ENCODE data around the gene FKBP11.
A peak's percentile ranks its signal among the peaks of the same experiment; 100 is the strongest.

Gene FKBP11

GRCh38 chr12:48954841-48955501, 29.7 kb upstream of the FKBP11 start:
- no peak overlapping the region for H3K27ac ChIP-seq (ENCODE audit: low read length)
- peak overlapping the region in 1 of 2 donors; percentile 95 for H3K4me3 ChIP-seq (ENCODE audit: low read length in 2 of 2)

GRCh38 chr12:48954061-48954460, 28.8 kb upstream of the FKBP11 start:
- Histone ChIP-seq H3K9me3 (ENCODE audit: control insufficient read depth in 2 of 2, low read length in 2 of 2) (no peaks in the 10 kb centered on the region), H3K9ac (ENCODE audit: low read length in 2 of 2) (no peak overlapping the region), H3K4me1 (ENCODE audit: control insufficient read depth, insufficient read depth, low read length) (peaks cover 14% of the 10 kb centered on the region), H3K27me3 (ENCODE audit: control insufficient read depth in 1 of 2, insufficient read depth in 2 of 2, low read length in 2 of 2) (no peaks in the 10 kb centered on the region), H3K4me3 (ENCODE audit: low read length in 2 of 2) (no peak overlapping the region), H3K27ac (ENCODE audit: low read length) (no peak overlapping the region), H3K36me3 (ENCODE audit: control insufficient read depth in 2 of 2, insufficient read depth in 2 of 2, low read length in 2 of 2) (peaks cover 4 to 7% of the 10 kb centered on the region in 2 donors)

More at GRCh38 chr12:48954841-48955501, 29.7 kb upstream of the FKBP11 start:
- H3K9ac ChIP-seq (ENCODE audit: low read length in 2 of 2), result no peak overlapping the region
- H3K36me3 ChIP-seq (ENCODE audit: control insufficient read depth in 2 of 2, insufficient read depth in 2 of 2, low read length in 2 of 2), result peaks cover 4 to 7% of the 10 kb centered on the region in 2 donors
- H3K4me1 ChIP-seq (ENCODE audit: control insufficient read depth, insufficient read depth, low read length), result peaks cover 14% of the 10 kb centered on the region
- no peaks in the 10 kb centered on the region for H3K27me3 ChIP-seq (ENCODE audit: control insufficient read depth in 1 of 2, insufficient read depth in 2 of 2, low read length in 2 of 2)
- H3K9me3 ChIP-seq (ENCODE audit: control insufficient read depth in 2 of 2, low read length in 2 of 2), result no peaks in the 10 kb centered on the region

- H3K36me3 ChIP-seq (ENCODE audit: control insufficient read depth in 2 of 2, insufficient read depth in 2 of 2, low read length in 2 of 2), result peaks cover 4 to 7% of the 10 kb centered on the region in 2 donors
- no peak overlapping the region for H3K4me3 ChIP-seq (ENCODE audit: low read length in 2 of 2)
- H3K27me3 ChIP-seq (ENCODE audit: control insufficient read depth in 1 of 2, insufficient read depth in 2 of 2, low read length in 2 of 2), result no peaks in the 10 kb centered on the region
- no peaks in the 10 kb centered on the region for H3K9me3 ChIP-seq (ENCODE audit: control insufficient read depth in 2 of 2, low read length in 2 of 2)
- H3K9ac ChIP-seq (ENCODE audit: low read length in 2 of 2), result no peak overlapping the region
- no peak overlapping the region for H3K27ac ChIP-seq (ENCODE audit: low read length)
- H3K4me1 ChIP-seq (ENCODE audit: control insufficient read depth, insufficient read depth, low read length), result peaks cover 9% of the 10 kb centered on the region
These were observed 27.4 kb upstream of the FKBP11 start for GRCh38 chr12:48952691-48953090.

GRCh38 chr12:48947727-48948126, 22.4 kb upstream of the FKBP11 start:
- H3K36me3 ChIP-seq (ENCODE audit: control insufficient read depth in 2 of 2, insufficient read depth in 2 of 2, low read length in 2 of 2), result peaks cover 3 to 4% of the 10 kb centered on the region in 2 donors
- no peaks in the 10 kb centered on the region for H3K9me3 ChIP-seq (ENCODE audit: control insufficient read depth in 2 of 2, low read length in 2 of 2)
- no peak overlapping the region for H3K27ac ChIP-seq (ENCODE audit: low read length)
- H3K9ac ChIP-seq (ENCODE audit: low read length in 2 of 2), result no peak overlapping the region
- peaks cover 4% of the 10 kb centered on the region for H3K4me1 ChIP-seq (ENCODE audit: control insufficient read depth, insufficient read depth, low read length)
- no peak overlapping the region for H3K4me3 ChIP-seq (ENCODE audit: low read length in 2 of 2)
- no peaks in the 10 kb centered on the region for H3K27me3 ChIP-seq (ENCODE audit: control insufficient read depth in 1 of 2, insufficient read depth in 2 of 2, low read length in 2 of 2)

- Histone ChIP-seq H3K4me3 (ENCODE audit: low read length in 2 of 2) (no peak overlapping the region), H3K4me1 (ENCODE audit: control insufficient read depth, insufficient read depth, low read length) (peaks cover 4% of the 10 kb centered on the region), H3K9me3 (ENCODE audit: control insufficient read depth in 2 of 2, low read length in 2 of 2) (no peaks in the 10 kb centered on the region), H3K9ac (ENCODE audit: low read length in 2 of 2) (no peak overlapping the region), H3K27ac (ENCODE audit: low read length) (no peak overlapping the region), H3K36me3 (ENCODE audit: control insufficient read depth in 2 of 2, insufficient read depth in 2 of 2, low read length in 2 of 2) (no peaks in the 10 kb centered on the region), H3K27me3 (ENCODE audit: control insufficient read depth in 1 of 2, insufficient read depth in 2 of 2, low read length in 2 of 2) (no peaks in the 10 kb centered on the region)
These were observed 21.7 kb upstream of the FKBP11 start for GRCh38 chr12:48946943-48947342.

GRCh38 chr12:48946205-48946604, 20.9 kb upstream of the FKBP11 start:
- Histone ChIP-seq H3K9ac (ENCODE audit: low read length in 2 of 2) (no peak overlapping the region), H3K9me3 (ENCODE audit: control insufficient read depth in 2 of 2, low read length in 2 of 2) (no peaks in the 10 kb centered on the region), H3K36me3 (ENCODE audit: control insufficient read depth in 2 of 2, insufficient read depth in 2 of 2, low read length in 2 of 2) (peaks cover 0 to 2% of the 10 kb centered on the region in 2 donors), H3K4me3 (ENCODE audit: low read length in 2 of 2) (no peak overlapping the region), H3K4me1 (ENCODE audit: control insufficient read depth, insufficient read depth, low read length) (peaks cover 6% of the 10 kb centered on the region), H3K27ac (ENCODE audit: low read length) (no peak overlapping the region), H3K27me3 (ENCODE audit: control insufficient read depth in 1 of 2, insufficient read depth in 2 of 2, low read length in 2 of 2) (no peaks in the 10 kb centered on the region)

GRCh38 chr12:48943221-48943620, 17.9 kb upstream of the FKBP11 start:
- H3K27me3 ChIP-seq (ENCODE audit: control insufficient read depth in 1 of 2, insufficient read depth in 2 of 2, low read length in 2 of 2), result no peaks in the 10 kb centered on the region
- H3K4me1 ChIP-seq (ENCODE audit: control insufficient read depth, insufficient read depth, low read length), result peaks cover 9% of the 10 kb centered on the region
- no peak overlapping the region for H3K9ac ChIP-seq (ENCODE audit: low read length in 2 of 2)
- H3K4me3 ChIP-seq (ENCODE audit: low read length in 2 of 2), result no peak overlapping the region
- no peaks in the 10 kb centered on the region for H3K9me3 ChIP-seq (ENCODE audit: control insufficient read depth in 2 of 2, low read length in 2 of 2)
- no peak overlapping the region for H3K27ac ChIP-seq (ENCODE audit: low read length)
- peaks cover 23 to 25% of the 10 kb centered on the region in 2 donors for H3K36me3 ChIP-seq (ENCODE audit: control insufficient read depth in 2 of 2, insufficient read depth in 2 of 2, low read length in 2 of 2)

GRCh38 chr12:48940181-48940580, 14.9 kb upstream of the FKBP11 start:
- no peak overlapping the region for H3K27ac ChIP-seq (ENCODE audit: low read length)
- no peaks in the 10 kb centered on the region for H3K27me3 ChIP-seq (ENCODE audit: control insufficient read depth in 1 of 2, insufficient read depth in 2 of 2, low read length in 2 of 2)
- H3K4me3 ChIP-seq (ENCODE audit: low read length in 2 of 2), result no peak overlapping the region
- no peaks in the 10 kb centered on the region for H3K9me3 ChIP-seq (ENCODE audit: control insufficient read depth in 2 of 2, low read length in 2 of 2)
- peaks cover 33 to 40% of the 10 kb centered on the region in 2 donors for H3K36me3 ChIP-seq (ENCODE audit: control insufficient read depth in 2 of 2, insufficient read depth in 2 of 2, low read length in 2 of 2)
- H3K9ac ChIP-seq (ENCODE audit: low read length in 2 of 2), result no peak overlapping the region
- H3K4me1 ChIP-seq (ENCODE audit: control insufficient read depth, insufficient read depth, low read length), result peaks cover 5% of the 10 kb centered on the region

- Histone ChIP-seq H3K36me3 (ENCODE audit: control insufficient read depth in 2 of 2, insufficient read depth in 2 of 2, low read length in 2 of 2) (peaks cover 38 to 47% of the 10 kb centered on the region in 2 donors), H3K9ac (ENCODE audit: low read length in 2 of 2) (no peak overlapping the region), H3K4me1 (ENCODE audit: control insufficient read depth, insufficient read depth, low read length) (peaks cover 5% of the 10 kb centered on the region), H3K27ac (ENCODE audit: low read length) (no peak overlapping the region), H3K4me3 (ENCODE audit: low read length in 2 of 2) (no peak overlapping the region), H3K9me3 (ENCODE audit: control insufficient read depth in 2 of 2, low read length in 2 of 2) (no peaks in the 10 kb centered on the region), H3K27me3 (ENCODE audit: control insufficient read depth in 1 of 2, insufficient read depth in 2 of 2, low read length in 2 of 2) (no peaks in the 10 kb centered on the region)
These were observed 13.5 kb upstream of the FKBP11 start for GRCh38 chr12:48938805-48939204.

GRCh38 chr12:48937170-48937569, 11.9 kb upstream of the FKBP11 start:
- H3K27ac ChIP-seq (ENCODE audit: low read length), result no peak overlapping the region
- peaks cover 47 to 57% of the 10 kb centered on the region in 2 donors for H3K36me3 ChIP-seq (ENCODE audit: control insufficient read depth in 2 of 2, insufficient read depth in 2 of 2, low read length in 2 of 2)

GRCh38 chr12:48936379-48936979, 11.2 kb upstream of the FKBP11 start:
- Histone ChIP-seq H3K4me1 (ENCODE audit: control insufficient read depth, insufficient read depth, low read length) (peaks cover 5% of the 10 kb centered on the region), H3K4me3 (ENCODE audit: low read length in 2 of 2) (no peak overlapping the region), H3K27me3 (ENCODE audit: control insufficient read depth in 1 of 2, insufficient read depth in 2 of 2, low read length in 2 of 2) (no peaks in the 10 kb centered on the region), H3K27ac (ENCODE audit: low read length) (no peak overlapping the region), H3K9me3 (ENCODE audit: control insufficient read depth in 2 of 2, low read length in 2 of 2) (no peaks in the 10 kb centered on the region), H3K9ac (ENCODE audit: low read length in 2 of 2) (no peak overlapping the region), H3K36me3 (ENCODE audit: control insufficient read depth in 2 of 2, insufficient read depth in 2 of 2, low read length in 2 of 2) (peaks cover 48 to 56% of the 10 kb centered on the region in 2 donors)

More at GRCh38 chr12:48937170-48937569, 11.9 kb upstream of the FKBP11 start:
- Histone ChIP-seq H3K9ac (ENCODE audit: low read length in 2 of 2) (no peak overlapping the region), H3K4me3 (ENCODE audit: low read length in 2 of 2) (no peak overlapping the region), H3K27me3 (ENCODE audit: control insufficient read depth in 1 of 2, insufficient read depth in 2 of 2, low read length in 2 of 2) (no peaks in the 10 kb centered on the region), H3K9me3 (ENCODE audit: control insufficient read depth in 2 of 2, low read length in 2 of 2) (no peaks in the 10 kb centered on the region), H3K4me1 (ENCODE audit: control insufficient read depth, insufficient read depth, low read length) (peaks cover 5% of the 10 kb centered on the region)

Data from stomach smooth muscle (tissue), 2 donors.